ENCODE measurements around the gene EYS. TPM values are rescaled to one million over a fixed set of nuclear protein-coding genes. Genes with fewer than 3 reads are reported as not detected.

The EYS gene
- polyA plus RNA-seq, 3 donors = 0.51 to 0.69 (median 0.65) TPM

DNA sequence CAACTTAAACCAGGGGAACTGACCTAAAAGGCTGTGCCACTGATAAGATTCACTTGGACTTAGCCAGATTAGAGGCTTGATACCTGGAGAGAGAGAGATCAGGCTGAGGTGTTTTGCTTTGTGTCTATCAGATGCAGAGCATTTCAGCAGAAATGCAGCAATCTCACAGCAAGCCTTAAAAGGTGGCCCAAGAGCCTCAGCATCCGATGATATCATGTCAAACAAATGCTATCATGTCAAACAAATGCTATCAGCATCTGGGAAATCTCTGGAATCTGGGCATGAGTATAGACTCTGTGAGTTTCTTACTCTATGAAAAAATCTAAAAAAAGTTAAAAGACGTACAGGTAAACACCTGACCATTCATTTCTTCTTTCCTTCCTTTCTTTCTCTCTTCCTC is 718.9 kb downstream of the EYS start:
- DNase-seq (ENCODE audit: low read depth in 3 of 3, low spot score in 2 of 3) = no peak

- no peak for DNase-seq (ENCODE audit: low read depth in 3 of 3, low spot score in 2 of 3)
Observed at GRCh38 chr6:64987066-64987465, 720.0 kb downstream of the EYS start.

GRCh38 chr6:64985726-64986125 is 721.3 kb downstream of the EYS start:
- DNase-seq (ENCODE audit: low read depth in 3 of 3, low spot score in 2 of 3) = no peak

DNA sequence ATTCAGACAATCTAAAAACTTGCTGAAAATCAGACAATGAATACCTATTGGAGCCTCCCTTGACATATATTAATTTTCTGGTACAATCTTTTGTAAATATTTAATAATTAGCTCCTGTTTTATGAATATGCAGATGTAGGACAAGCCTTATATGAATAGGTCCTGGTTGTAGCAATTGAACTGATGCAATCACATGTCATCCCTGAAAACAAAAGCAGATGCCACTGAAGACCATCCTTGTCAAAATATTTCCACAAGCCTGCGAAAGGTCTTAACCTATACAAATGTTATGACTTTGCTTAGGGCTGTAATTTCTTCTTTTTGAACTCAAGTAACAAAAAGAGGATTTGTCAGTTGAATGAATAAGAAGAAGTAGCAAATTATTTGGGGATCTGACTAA is 722.1 kb downstream of the EYS start:
- no peak for DNase-seq (ENCODE audit: low read depth in 3 of 3, low spot score in 2 of 3)

DNA sequence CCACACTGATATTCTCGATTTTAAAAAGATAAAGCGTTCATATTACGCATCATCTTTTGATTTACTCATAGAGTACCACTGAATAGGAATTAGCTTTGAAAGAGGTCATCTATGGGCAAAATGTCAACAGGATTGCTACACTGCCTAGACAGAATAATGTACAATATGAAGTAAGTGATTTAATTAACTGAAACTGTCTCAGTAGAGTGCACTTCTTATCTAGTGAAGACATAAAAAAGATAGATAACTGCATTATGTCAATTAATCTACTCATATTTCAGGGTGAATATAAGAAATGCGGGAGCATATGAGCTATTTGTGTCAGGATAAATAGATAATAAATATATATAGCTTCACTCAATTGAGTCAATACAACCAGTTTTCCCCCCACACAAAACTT is 723.9 kb downstream of the EYS start:
- DNase-seq (ENCODE audit: low read depth in 3 of 3, low spot score in 2 of 3) = no peak

GRCh38 chr6:64973142-64973541 is 733.9 kb downstream of the EYS start:
- DNase-seq (ENCODE audit: low read depth in 3 of 3, low spot score in 2 of 3) = no peak

DNA sequence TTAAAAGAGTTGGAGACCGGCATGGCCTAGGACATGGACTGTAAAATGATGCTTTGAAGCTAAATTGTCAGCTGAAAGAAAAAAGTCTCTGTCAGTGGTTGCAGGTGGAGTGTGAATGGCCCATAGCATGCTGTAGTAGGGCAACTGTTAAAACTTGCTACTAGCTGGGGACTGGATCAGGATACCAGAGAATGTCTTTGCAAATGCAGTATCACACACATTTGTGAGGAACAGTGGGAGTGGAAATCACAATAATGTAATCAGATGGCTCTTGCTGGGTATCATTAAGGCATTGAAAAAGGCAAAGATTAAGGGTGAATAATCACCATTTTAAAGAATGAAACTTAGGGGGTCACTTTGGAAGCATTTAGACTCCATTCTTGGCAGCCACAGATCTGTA is 737.9 kb downstream of the EYS start:
- DNase-seq (ENCODE audit: low read depth in 3 of 3, low spot score in 2 of 3) = no peak

DNA sequence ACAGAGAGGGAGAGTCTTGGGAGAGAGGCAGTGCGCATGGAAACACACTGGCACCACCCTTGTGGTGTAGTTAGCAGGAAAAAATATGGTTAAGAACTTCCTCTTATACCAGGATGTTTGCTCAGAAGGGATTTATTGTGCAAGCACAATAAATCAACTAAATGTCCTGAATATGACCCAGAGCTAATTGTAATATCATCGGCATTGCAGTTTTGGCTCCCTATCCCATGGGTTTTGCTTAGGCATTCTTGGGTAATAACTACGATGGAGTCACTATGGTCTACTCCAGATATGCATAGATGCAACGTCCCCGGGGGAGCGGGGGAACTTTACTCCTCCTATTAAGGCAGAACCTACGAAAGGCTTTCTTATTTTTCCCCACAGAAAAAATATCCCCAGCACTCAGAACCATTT is 751.6 kb downstream of the EYS start:
- DNase-seq (ENCODE audit: low read depth in 3 of 3, low spot score in 2 of 3) = no peak

GRCh38 chr6:64949257-64949656 is 757.8 kb downstream of the EYS start:
- no peak for DNase-seq (ENCODE audit: low read depth in 3 of 3, low spot score in 2 of 3)

GRCh38 chr6:64948261-64948660 is 758.8 kb downstream of the EYS start:
- no peak for DNase-seq (ENCODE audit: low read depth in 3 of 3, low spot score in 2 of 3)

DNA sequence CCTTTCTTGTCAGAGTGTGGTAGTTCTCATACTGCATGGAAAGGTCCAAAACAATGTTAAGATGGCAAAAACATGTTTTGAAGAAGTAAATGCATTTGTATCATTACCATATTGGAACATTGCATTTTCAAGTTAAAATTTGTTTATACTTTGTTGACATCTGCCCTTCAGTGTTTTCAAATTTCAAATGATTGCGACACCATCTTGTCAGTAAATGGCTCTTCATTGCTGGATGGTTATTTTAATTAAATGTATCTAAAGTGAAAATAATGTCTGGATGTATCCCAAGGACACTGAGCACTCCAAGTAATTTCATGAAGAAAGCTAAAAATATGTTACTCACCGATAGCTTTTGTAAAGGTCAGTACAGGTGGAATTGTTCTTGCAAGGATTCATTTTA is 761.6 kb downstream of the EYS start:
- no peak for DNase-seq (ENCODE audit: low read depth in 3 of 3, low spot score in 2 of 3)

GRCh38 chr6:64932486-64932885 is 774.5 kb downstream of the EYS start:
- no peak for DNase-seq (ENCODE audit: low read depth in 3 of 3, low spot score in 2 of 3)

- DNase-seq (ENCODE audit: low read depth in 3 of 3, low spot score in 2 of 3) = no peak
Observed at GRCh38 chr6:64930681-64931080, 776.3 kb downstream of the EYS start.

DNA sequence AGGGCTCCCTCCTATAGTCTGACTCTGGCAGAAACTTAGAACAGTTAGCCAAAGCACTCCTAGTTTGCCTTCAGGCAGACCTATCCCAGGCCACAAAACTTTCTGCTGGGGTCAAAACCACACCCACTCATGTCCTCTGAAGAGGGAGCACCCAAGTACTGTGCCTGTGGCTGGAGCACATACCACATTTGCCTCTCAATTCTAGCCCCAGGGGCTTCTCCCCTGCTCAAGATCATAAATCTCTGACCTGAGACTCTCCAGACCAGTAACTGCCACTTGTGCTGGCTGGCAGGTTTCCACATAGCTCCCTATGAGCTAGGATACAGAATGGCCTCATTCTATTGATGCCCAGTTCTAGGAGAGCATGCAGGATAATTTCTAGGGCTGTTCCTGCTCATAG is 781.0 kb downstream of the EYS start:
- DNase-seq (ENCODE audit: low read depth in 3 of 3, low spot score in 2 of 3) = no peak

GRCh38 chr6:64920257-64920656 is 786.8 kb downstream of the EYS start:
- no peak for DNase-seq (ENCODE audit: low read depth in 3 of 3, low spot score in 2 of 3)

- no peak for DNase-seq (ENCODE audit: low read depth in 3 of 3, low spot score in 2 of 3)
Observed at GRCh38 chr6:64914124-64914523, 792.9 kb downstream of the EYS start.

DNA sequence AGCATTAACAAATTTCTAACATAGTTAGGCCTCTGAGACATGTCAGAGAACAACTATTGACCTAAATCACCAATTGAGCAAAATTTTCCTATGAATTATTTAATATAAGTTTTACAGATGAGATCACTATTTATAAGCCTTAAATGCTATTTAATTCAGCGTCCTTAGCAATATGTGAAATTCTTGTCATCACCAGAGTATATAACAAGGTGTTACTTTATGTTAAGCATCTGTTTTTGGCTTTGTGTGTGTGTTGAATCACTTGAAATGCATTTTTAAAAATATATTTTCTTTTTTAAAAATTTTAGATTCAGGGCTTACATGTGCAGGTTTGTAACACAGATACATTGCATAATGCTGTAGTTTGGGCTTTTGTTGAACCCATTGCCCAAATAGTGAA is 794.1 kb downstream of the EYS start:
- no peak for DNase-seq (ENCODE audit: low read depth in 3 of 3, low spot score in 2 of 3)

- no peak for DNase-seq (ENCODE audit: low read depth in 3 of 3, low spot score in 2 of 3)
Observed at GRCh38 chr6:64908104-64908503, 798.9 kb downstream of the EYS start.

DNA sequence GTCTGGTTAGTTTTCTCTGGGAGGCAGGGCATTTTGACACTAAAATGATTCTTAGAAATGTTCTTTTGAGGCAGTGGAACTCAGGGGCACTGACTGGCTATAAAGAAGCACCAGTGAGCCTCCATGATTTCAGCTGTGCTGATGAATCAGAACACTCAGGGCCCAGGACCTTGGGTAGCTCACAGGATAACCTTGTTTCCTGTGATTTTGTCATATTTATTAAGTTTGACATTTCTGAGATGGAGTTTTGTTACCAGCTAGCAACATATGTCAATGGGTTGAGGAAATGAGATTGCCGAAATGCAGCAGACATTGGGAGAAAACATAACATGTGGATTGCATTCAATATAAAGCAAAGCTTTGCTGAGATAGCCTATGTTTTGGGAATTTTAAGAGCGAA is 802.4 kb downstream of the EYS start:
- no peak for DNase-seq (ENCODE audit: low read depth in 3 of 3, low spot score in 2 of 3)

- DNase-seq (ENCODE audit: low read depth in 3 of 3, low spot score in 2 of 3) = no peak
Observed at GRCh38 chr6:64902596-64902995, 804.4 kb downstream of the EYS start.

GRCh38 chr6:64896939-64897338 is 810.1 kb downstream of the EYS start:
- DNase-seq (ENCODE audit: low read depth in 3 of 3, low spot score in 2 of 3) = no peak

DNA sequence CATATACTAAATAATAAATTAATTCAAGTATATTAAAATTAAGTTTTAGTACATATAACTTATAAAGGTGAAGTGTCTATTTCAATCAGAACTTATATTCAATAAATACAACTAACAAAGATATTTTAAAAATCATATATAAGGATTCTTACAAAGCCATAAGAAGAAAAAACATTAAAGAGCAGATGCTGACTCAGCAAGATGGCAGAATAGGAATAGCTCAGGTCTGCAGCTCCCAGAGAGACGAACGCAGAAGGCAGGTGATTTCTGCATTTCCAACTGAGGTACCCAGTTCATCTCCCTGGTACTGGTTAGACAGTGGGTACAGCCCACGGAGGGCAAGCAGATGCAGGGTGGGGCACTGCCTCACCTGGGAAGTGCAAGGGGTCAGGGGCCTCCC is 811.1 kb downstream of the EYS start:
- no peak for DNase-seq (ENCODE audit: low read depth in 3 of 3, low spot score in 2 of 3)

- DNase-seq (ENCODE audit: low read depth in 3 of 3, low spot score in 2 of 3) = no peak
Observed at GRCh38 chr6:64890609-64891008, 816.4 kb downstream of the EYS start.

DNA sequence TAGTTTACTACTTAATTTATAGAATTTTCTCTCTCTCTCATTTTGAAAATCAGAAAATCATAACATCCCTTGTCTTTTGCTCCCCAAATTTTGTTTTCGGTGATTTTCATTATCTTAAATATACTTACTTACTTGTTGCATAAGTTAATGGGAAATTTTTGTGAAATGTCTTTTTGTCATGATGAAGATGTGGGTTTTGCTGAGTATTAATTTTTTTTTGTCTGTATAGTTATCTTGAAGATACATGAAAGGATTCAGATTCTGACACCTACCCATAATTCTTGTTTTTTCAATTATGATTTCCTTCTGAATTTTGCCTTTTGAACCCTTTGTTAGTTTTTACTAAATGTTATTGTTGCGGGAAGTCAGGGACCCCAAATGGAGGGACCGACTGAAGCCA is 817.9 kb downstream of the EYS start:
- DNase-seq (ENCODE audit: low read depth in 3 of 3, low spot score in 2 of 3) = no peak

All from right renal cortex interstitium (tissue), 3 donors.